GM19351 (cell line): Measurements from ENCODE around the gene ABI2.
"Not testable (repeated sequence)": the region's sequence is repeated elsewhere in the genome, so short reads cannot be mapped to it uniquely, and the experiment has no call there.

ENCODE experiments used
- ATAC-seq: cut with Tn5 transposase; IDR thresholded peaks from one replicate; pipeline ENCODE4 v1.9.1; 2021; ENCODE audit warnings: mild to moderate bottlenecking, moderate library complexity; ENCODE audit not compliant: unreplicated experiment

The ABI2 gene

GRCh38 chr2:203427061-203427460, 98.9 kb downstream of the ABI2 start:
- ATAC-seq, result no peak

DNA sequence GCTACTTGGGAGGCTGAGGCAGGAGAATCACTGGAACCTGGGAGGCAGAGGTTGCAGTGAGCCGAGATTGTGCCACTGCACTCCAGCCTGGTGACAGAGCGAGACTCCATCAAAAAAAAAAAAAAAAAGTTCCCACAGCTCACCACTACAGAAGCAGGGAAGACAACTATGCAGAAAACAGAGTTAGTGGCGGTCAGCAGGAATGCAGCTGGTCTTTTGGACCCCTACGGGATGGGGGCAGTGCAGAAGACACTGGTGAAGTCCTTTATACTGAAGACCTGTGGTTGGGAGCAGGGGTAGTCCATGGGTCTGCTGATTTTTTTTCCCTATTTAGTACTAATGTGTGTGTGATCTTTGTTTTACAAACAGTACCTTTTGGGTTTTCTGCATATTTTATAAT, 101.4 kb downstream of the ABI2 start:
- ATAC-seq, result not testable (repeated sequence)

GRCh38 chr2:203431391-203432185, 103.4 kb downstream of the ABI2 start:
- ATAC-seq, result no peak

DNA sequence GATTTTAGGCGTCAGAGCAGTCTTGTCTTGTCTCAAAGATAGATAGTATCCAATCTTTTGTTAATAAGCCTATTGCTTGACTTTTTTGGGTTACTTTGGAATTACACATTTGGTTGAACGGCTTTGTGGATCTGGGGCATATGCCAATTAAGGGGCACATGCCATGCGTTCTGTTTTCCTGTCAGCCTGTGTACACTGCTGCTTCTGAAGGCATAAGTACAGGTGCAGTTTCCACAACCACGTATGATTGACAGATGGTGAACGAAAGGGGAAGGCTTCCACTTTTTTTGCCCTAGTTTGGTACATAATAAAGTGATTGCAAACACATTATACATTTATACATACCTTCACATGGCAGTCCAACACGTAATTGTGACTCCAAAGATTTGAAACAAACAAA, 104.6 kb downstream of the ABI2 start:
- ATAC-seq, result no peak

DNA sequence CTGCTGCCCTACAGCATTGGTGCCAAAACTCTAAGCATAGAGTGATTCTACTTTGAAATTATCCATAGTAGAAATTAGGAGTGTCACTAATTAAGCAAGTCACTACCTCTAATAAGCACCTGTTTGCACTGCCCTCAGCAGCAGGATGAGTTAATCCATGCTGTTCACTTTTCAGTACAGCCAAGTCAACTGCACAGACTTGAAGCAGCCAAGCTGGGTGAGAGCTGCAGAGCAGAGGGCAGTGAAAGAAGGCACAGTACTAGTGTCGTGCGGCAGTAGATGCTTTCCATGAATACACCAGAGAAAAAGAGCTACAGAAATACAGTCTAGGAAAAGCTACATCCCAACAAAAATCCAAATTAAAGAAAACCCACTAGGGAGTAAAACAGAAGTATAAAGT, 108.3 kb downstream of the ABI2 start:
- ATAC-seq, result no peak

DNA sequence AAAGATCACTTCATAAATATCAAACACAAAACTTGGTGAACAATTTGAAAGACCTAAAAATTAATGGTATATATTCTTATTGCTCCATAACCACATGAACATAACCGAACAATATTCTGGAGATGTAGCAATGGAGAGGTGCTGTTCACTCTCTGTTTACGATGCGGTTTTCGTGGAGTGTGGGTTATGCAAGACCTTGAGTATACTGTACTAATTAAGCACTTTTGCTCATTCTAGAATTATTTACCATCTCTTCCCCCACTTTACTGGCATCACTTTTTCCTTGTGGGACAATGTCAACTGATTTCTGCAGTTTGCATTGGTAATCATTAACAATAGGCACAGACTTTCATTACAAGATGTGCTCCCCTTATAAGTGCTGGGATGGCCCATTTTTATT, 109.3 kb downstream of the ABI2 start:
- ATAC-seq, result no peak

DNA sequence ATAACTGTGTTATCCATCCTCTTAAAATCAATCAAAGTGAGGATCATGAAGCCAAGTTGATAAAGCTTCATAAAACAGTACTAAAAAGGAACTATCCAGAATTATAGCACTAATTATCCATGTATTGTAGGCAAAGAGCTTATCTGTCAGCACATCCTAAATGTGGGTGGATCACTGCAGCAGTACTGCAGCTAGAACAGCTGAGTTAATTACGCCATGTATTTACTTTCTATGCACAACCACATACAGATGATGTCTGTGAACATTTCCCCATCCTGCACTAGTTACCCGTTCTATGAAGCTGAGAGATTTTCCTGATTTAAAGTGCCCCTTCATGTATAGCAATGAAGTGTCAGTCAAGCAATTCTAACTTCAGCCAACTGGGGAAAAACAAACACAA, 110.3 kb downstream of the ABI2 start:
- ATAC-seq, result no peak

DNA sequence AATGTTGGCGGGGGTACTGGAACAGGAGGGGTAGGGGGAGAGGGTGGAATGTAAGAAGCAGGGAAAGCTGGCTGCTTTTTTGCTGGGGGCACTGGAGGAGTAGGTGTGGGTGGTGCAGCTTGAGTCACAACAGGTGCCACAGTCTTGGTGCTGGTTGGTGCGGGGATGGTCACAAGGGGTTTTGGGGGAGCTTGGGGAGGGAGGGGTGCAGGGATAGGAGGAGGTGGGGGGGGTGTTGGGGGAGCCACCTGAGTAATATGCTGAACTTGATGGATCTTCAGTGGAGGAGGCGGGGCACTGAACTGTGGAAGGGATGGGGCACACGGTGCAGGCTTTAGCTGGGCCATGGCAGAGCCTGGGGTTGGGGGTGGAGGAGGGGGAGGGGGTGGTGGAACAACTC, 112.5 kb downstream of the ABI2 start:
- ATAC-seq, result no peak

- no peak for ATAC-seq
Observed at GRCh38 chr2:203441463-203441862, 113.3 kb downstream of the ABI2 start.

- no peak for ATAC-seq
Observed at GRCh38 chr2:203442463-203442862, 114.3 kb downstream of the ABI2 start.

GRCh38 chr2:203444738-203445137, 116.5 kb downstream of the ABI2 start:
- no peak for ATAC-seq

DNA sequence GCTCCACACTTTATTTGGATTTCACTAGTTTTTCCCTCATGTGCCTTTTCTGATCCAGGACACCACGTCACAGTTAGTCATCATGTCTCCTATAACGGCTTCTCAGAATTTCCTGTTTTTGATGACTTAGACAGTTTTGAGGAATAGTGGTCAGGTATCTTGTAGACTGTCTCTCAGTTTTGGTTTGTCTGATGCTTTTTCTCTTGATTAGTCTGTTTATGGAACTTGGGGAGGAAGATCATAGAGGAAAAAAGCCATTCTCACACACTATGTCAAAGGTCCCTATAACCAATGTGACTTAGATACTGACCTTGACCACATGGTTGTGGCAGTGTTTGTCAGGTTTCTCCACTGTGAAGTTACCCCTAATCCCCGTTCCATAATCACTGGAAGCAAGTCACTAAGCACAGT, 117.9 kb downstream of the ABI2 start:
- ATAC-seq, result no peak

GRCh38 chr2:203446780-203447179, 118.6 kb downstream of the ABI2 start:
- ATAC-seq, result no peak

DNA sequence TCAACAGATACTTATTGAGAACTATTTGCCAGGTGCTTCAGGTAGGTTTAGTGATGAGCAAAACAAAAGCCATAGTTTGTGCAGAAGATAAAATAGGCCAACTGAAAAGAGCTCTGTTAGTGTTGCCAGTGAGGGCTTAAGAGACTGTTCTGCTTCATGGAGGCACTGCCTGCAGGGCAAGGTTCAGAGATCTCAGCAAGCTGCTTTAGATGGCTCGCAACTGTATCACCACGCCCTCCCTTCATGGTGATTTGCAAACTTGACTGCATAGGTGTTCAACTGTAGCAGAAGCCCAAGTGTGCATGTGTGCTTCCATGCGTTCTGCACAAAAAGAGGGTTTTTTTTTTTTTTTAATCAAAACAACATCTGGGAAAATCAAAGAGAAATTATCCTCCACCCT, 122.4 kb downstream of the ABI2 start:
- ATAC-seq, result no peak

- no peak for ATAC-seq
Observed at GRCh38 chr2:203451011-203451410, 122.8 kb downstream of the ABI2 start.

- no peak for ATAC-seq
Observed at GRCh38 chr2:203451689-203452088, 123.5 kb downstream of the ABI2 start.

DNA sequence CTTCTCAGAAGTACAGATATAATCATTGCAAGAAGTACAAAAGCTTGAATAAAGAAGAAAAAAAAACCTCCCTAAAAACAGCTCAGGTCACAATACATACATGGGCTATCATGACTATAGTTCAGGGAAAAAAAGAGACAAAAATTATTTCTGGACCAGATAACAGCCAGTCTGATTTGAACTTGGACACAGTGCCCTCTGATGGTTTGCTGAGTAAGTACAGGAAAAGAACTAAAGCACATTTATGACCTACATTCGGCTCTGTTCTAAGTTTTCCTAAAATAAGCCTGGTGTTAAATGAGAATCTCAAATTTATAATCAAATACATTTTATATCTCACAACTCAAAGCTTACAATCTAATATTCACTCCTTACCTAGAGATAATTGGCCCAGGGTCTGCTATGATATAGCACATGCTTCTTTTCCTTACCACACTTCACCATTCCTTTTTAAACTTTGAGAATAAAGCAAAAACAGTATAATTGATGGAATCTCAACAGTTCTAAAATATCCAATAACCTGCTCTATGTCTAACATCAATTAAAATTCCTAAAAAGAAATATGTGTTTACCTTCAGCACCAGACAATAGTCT, 125.8 kb downstream of the ABI2 start:
- no peak for ATAC-seq

GRCh38 chr2:203455209-203455608, 127.0 kb downstream of the ABI2 start:
- no peak for ATAC-seq

DNA sequence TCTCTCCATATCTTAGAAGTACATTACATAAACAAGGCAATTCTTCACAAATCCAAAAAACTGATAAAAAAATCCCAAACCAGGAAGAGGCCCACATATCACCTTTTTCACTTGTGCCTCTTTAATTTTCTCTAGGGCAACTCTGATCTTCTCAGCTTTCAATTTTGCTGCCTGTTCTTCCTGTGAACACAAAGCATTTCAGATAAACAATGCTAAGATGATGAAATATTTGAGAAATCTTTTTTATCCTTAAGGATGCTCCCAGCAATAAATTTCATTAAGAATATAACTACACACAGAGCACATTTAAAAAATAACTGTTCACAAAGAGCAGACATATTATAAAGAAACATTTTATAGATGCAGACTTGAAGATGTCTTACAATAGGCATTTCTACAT, 133.6 kb downstream of the ABI2 start:
- ATAC-seq, result no peak

DNA sequence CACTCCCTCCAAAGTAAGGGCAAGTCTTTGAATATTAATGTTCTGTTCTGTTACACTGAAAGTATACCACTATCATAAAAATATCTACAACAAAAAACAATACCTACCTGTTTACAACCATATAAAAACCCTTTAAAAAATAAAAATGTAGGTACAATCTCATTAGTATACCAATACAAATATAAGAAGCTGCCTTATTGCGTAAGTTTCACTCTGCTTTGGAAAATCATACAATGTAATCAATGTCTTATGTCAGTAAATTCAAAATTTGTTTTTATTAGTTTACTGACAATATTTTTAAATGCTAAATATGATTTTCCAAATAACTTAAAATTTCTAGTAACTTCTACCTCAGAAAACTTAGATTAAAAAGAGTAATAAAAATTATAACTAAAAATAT, 134.1 kb downstream of the ABI2 start:
- ATAC-seq, result no peak

- no peak for ATAC-seq
Observed at GRCh38 chr2:203463266-203463678, 135.1 kb downstream of the ABI2 start.

- no peak for ATAC-seq
Observed at GRCh38 chr2:203469546-203469945, 141.4 kb downstream of the ABI2 start.

GRCh38 chr2:203470371-203470770, 142.2 kb downstream of the ABI2 start:
- no peak for ATAC-seq
